ENCODE results near the gene CAAP1.

- no peak for TF ChIP-seq CTCF (IDR thresholded peaks at IDR 0.05)
- no peak for TF ChIP-seq POLR2A (IDR thresholded peaks at IDR 0.05)
Observed at GRCh38 chr9:26802921-26803320, 89.7 kb downstream of the CAAP1 start.

Data from Peyer's patch (tissue), 4 donors.